ENCODE data around the gene SP2. TPM values are rescaled to one million over a fixed set of nuclear protein-coding genes. Genes with fewer than 3 reads are reported as not detected.

The SP2 gene
- total and polyA plus RNA-seq, 2 of the 13 experiments (the other 11 are each of a cell fraction or from before 2014, with no cell fraction given) = 1.4 to 4.8 TPM

DNA sequence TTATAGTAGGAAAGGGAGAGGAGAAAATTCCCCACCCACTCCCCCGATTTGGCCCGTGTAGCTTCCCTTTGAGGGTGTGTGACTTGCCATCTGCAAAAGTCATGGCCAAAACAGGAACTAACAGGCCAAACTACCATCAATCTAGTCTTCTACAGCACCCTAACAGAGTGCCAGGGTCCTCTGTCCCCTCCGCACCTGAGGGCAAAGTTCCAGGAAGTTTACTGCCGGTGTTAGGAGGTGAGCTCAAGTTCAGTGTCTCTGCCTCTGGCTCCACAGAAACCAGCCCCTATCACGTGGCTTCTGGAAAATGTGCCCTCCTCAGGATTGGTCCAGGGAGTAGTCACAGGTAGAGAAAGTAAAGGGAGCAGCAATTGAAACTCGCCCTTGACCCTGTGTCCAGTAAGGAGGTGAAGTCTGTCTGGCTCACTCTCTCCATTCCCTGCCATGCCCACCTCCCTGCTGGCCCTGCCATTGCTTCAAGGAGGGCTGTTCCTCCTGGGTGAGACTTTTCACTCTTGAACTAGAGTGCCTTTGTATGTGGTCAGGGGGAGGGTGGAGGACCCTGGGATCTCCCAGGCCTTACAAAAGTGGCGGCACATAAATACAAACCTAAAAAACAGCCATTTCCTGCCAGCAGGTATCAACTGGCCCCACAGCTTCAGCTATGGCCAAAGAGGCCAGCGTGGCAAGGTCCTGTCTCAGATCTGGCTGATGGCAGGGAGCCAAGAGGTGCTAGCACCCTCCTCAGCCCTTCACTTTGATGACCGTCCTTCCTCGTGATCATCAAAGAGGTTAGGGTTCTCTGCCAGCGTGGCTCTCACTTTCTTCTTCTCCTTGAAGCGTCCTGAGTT is 56.4 kb downstream of the SP2 start (continued):
- TF ChIP-seq, protein P1, sequence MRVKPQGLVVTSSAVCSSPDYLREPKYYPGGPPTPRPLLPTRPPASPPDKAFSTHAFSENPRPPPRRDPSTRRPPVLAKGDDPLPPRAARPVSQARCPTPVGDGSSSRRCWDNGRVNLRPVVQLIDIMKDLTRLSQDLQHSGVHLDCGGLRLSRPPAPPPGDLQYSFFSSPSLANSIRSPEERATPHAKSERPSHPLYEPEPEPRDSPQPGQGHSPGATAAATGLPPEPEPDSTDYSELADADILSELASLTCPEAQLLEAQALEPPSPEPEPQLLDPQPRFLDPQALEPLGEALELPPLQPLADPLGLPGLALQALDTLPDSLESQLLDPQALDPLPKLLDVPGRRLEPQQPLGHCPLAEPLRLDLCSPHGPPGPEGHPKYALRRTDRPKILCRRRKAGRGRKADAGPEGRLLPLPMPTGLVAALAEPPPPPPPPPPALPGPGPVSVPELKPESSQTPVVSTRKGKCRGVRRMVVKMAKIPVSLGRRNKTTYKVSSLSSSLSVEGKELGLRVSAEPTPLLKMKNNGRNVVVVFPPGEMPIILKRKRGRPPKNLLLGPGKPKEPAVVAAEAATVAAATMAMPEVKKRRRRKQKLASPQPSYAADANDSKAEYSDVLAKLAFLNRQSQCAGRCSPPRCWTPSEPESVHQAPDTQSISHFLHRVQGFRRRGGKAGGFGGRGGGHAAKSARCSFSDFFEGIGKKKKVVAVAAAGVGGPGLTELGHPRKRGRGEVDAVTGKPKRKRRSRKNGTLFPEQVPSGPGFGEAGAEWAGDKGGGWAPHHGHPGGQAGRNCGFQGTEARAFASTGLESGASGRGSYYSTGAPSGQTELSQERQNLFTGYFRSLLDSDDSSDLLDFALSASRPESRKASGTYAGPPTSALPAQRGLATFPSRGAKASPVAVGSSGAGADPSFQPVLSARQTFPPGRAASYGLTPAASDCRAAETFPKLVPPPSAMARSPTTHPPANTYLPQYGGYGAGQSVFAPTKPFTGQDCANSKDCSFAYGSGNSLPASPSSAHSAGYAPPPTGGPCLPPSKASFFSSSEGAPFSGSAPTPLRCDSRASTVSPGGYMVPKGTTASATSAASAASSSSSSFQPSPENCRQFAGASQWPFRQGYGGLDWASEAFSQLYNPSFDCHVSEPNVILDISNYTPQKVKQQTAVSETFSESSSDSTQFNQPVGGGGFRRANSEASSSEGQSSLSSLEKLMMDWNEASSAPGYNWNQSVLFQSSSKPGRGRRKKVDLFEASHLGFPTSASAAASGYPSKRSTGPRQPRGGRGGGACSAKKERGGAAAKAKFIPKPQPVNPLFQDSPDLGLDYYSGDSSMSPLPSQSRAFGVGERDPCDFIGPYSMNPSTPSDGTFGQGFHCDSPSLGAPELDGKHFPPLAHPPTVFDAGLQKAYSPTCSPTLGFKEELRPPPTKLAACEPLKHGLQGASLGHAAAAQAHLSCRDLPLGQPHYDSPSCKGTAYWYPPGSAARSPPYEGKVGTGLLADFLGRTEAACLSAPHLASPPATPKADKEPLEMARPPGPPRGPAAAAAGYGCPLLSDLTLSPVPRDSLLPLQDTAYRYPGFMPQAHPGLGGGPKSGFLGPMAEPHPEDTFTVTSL (CRISPR knock-in tag; IDR thresholded peaks at IDR 0.05; ENCODE audit: borderline replicate concordance) = peak; percentile 62; the same call in 1 of the 2 replicates
- TF ChIP-seq, protein P2, sequence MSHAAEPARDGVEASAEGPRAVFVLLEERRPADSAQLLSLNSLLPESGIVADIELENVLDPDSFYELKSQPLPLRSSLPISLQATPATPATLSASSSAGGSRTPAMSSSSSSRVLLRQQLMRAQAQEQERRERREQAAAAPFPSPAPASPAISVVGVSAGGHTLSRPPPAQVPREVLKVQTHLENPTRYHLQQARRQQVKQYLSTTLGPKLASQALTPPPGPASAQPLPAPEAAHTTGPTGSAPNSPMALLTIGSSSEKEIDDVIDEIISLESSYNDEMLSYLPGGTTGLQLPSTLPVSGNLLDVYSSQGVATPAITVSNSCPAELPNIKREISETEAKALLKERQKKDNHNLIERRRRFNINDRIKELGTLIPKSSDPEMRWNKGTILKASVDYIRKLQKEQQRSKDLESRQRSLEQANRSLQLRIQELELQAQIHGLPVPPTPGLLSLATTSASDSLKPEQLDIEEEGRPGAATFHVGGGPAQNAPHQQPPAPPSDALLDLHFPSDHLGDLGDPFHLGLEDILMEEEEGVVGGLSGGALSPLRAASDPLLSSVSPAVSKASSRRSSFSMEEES (CRISPR knock-in tag; IDR thresholded peaks at IDR 0.05) = peak; percentile 85
- 0 out of 2 replicates have a peak, but pooled peaks have one; percentile 25 for TF ChIP-seq NFATC3 (CRISPR knock-in tag; IDR thresholded peaks at IDR 0.05)
- no peak; the same call in 1 of the 2 replicates for TF ChIP-seq FOXK1 (CRISPR knock-in tag; IDR thresholded peaks at IDR 0.05; ENCODE audit: borderline replicate concordance, low read depth)
- TF ChIP-seq, protein P3, sequence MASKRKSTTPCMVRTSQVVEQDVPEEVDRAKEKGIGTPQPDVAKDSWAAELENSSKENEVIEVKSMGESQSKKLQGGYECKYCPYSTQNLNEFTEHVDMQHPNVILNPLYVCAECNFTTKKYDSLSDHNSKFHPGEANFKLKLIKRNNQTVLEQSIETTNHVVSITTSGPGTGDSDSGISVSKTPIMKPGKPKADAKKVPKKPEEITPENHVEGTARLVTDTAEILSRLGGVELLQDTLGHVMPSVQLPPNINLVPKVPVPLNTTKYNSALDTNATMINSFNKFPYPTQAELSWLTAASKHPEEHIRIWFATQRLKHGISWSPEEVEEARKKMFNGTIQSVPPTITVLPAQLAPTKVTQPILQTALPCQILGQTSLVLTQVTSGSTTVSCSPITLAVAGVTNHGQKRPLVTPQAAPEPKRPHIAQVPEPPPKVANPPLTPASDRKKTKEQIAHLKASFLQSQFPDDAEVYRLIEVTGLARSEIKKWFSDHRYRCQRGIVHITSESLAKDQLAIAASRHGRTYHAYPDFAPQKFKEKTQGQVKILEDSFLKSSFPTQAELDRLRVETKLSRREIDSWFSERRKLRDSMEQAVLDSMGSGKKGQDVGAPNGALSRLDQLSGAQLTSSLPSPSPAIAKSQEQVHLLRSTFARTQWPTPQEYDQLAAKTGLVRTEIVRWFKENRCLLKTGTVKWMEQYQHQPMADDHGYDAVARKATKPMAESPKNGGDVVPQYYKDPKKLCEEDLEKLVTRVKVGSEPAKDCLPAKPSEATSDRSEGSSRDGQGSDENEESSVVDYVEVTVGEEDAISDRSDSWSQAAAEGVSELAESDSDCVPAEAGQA (IDR thresholded peaks at IDR 0.05; ENCODE audit: low read depth) = no peak
- TF ChIP-seq, protein P3 (CRISPR knock-in tag; IDR thresholded peaks at IDR 0.05; ENCODE audit: borderline replicate concordance) = no peak
- peak; percentile 91 for TF ChIP-seq SALL1 (CRISPR knock-in tag; IDR thresholded peaks at IDR 0.05)
- TF ChIP-seq ZNF652 (CRISPR knock-in tag; IDR thresholded peaks at IDR 0.05; ENCODE audit: borderline replicate concordance, low read depth) = peak; percentile 30; the same call in 1 of the 2 replicates
- peak; percentile 76 for TF ChIP-seq XRCC5 (optimal IDR thresholded peaks at IDR 0.05; ENCODE audit: low read length)
- peak; percentile 64 for TF ChIP-seq ZNF883 (CRISPR knock-in tag; IDR thresholded peaks at IDR 0.05; ENCODE audit: not compliant biosample characterization)
- TF ChIP-seq, protein P4, sequence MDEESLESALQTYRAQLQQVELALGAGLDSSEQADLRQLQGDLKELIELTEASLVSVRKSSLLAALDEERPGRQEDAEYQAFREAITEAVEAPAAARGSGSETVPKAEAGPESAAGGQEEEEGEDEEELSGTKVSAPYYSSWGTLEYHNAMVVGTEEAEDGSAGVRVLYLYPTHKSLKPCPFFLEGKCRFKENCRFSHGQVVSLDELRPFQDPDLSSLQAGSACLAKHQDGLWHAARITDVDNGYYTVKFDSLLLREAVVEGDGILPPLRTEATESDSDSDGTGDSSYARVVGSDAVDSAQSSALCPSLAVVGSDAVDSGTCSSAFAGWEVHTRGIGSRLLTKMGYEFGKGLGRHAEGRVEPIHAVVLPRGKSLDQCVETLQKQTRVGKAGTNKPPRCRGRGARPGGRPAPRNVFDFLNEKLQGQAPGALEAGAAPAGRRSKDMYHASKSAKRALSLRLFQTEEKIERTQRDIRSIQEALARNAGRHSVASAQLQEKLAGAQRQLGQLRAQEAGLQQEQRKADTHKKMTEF (CRISPR knock-in tag; IDR thresholded peaks at IDR 0.05) = peak; percentile 80
- 0 out of 2 replicates have a peak, but pooled peaks have one; percentile 34 for TF ChIP-seq ZNF205 (CRISPR knock-in tag; IDR thresholded peaks at IDR 0.05)
- peak; percentile 56; the same call in 1 of the 2 replicates for TF ChIP-seq TARDBP (CRISPR knock-in tag; IDR thresholded peaks at IDR 0.05)

Data from HepG2 (cell line).